GM18873 (cell line): ENCODE measurements around the gene PGM3.
"Not testable (repeated sequence)": the region's sequence is repeated elsewhere in the genome, so short reads cannot be mapped to it uniquely, and the experiment has no call there.

Experiments used
- ATAC-seq: cut with Tn5 transposase; IDR thresholded peaks from one replicate; pipeline ENCODE4 v1.9.1; 2021; ENCODE audit warnings: mild to moderate bottlenecking, moderate library complexity, moderate number of reproducible peaks; ENCODE audit not compliant: unreplicated experiment, low FRiP score

The PGM3 gene

GRCh38 chr6:83192871-83193746 is at the start of gene PGM3, which contains the start of gene RWDD2A:
Gene PGM3 (minus strand): TSS chr6:83193265. CDS start chr6:83191012, 2,253 bp downstream.
Gene RWDD2A (plus strand): TSS chr6:83193357. CDS start chr6:83194452, 1,095 bp downstream.
- ATAC-seq: peak; percentile 94

- ATAC-seq: no peak
Measured at GRCh38 chr6:83231146-83231545, 38.1 kb upstream of the PGM3 start.

GRCh38 chr6:83226517-83226916 is 33.5 kb upstream of the PGM3 start:
- no peak for ATAC-seq

- ATAC-seq: no peak
Measured at GRCh38 chr6:83221889-83222479, 28.9 kb upstream of the PGM3 start.

GRCh38 chr6:83221276-83221675 is 28.2 kb upstream of the PGM3 start:
- no peak for ATAC-seq

GRCh38 chr6:83220121-83220520 is 27.1 kb upstream of the PGM3 start:
- no peak for ATAC-seq

- no peak for ATAC-seq
Measured at GRCh38 chr6:83218646-83219045, 25.6 kb upstream of the PGM3 start.

GRCh38 chr6:83216806-83217205 is 23.7 kb upstream of the PGM3 start:
- no peak for ATAC-seq

- ATAC-seq: peak; percentile 100
Measured at GRCh38 chr6:83215131-83216047, 22.3 kb upstream of the PGM3 start.

GRCh38 chr6:83202031-83202430 is 9.0 kb upstream of the PGM3 start:
- no peak for ATAC-seq

GRCh38 chr6:83199863-83200225 is 6.8 kb upstream of the PGM3 start:
- no peak for ATAC-seq

- peak; percentile 47 for ATAC-seq
Measured at GRCh38 chr6:83199173-83199862, 6.3 kb upstream of the PGM3 start.

GRCh38 chr6:83198486-83199172 is 5.6 kb upstream of the PGM3 start:
- no peak for ATAC-seq

GRCh38 chr6:83193747-83194566 is 892 bp upstream of the PGM3 start:
- peak; percentile 9 for ATAC-seq

GRCh38 chr6:83192456-83192855 is 609 bp downstream of the PGM3 start:
- ATAC-seq: no peak

- ATAC-seq: not testable (repeated sequence)
Measured at GRCh38 chr6:83191974-83192373, 1.1 kb downstream of the PGM3 start.

- ATAC-seq: no peak
Measured at GRCh38 chr6:83190626-83191025, 2.4 kb downstream of the PGM3 start.

GRCh38 chr6:83188501-83188900 is 4.6 kb downstream of the PGM3 start:
- no peak for ATAC-seq

- ATAC-seq: no peak
Measured at GRCh38 chr6:83185096-83185495, 8.0 kb downstream of the PGM3 start.
